Non-pigmented ciliary epithelial cell (primary cell): Measurements from ENCODE around the gene DNLZ.

ENCODE experiments used
- DNase-seq: peaks from one replicate; pipeline ENCODE4 v3.0.0-alpha.2; 2010; ENCODE audit warnings: low read depth

Gene DNLZ

GRCh38 chr9:136376457-136376856, 12.9 kb upstream of the DNLZ start:
- no peak for DNase-seq

- DNase-seq = no peak
These were observed 11.6 kb upstream of the DNLZ start for GRCh38 chr9:136375096-136375495.

- DNase-seq = no peak
These were observed 10.6 kb upstream of the DNLZ start for GRCh38 chr9:136374183-136374575.

- no peak for DNase-seq
These were observed 10.0 kb upstream of the DNLZ start, which contains the start of gene CARD9 for GRCh38 chr9:136373300-136374182. CARD9 (minus strand) TSS chr9:136373669; CDS start chr9:136372078, 1,591 bp downstream.

GRCh38 chr9:136372561-136373299, 9.2 kb upstream of the DNLZ start:
- peak; percentile 15 for DNase-seq

GRCh38 chr9:136372006-136372405, 8.5 kb upstream of the DNLZ start:
- DNase-seq = no peak

- no peak for DNase-seq
These were observed 8.0 kb upstream of the DNLZ start for GRCh38 chr9:136371533-136371880.

- no peak for DNase-seq
These were observed 7.4 kb upstream of the DNLZ start for GRCh38 chr9:136370687-136371532.

- no peak for DNase-seq
These were observed 6.5 kb upstream of the DNLZ start for GRCh38 chr9:136370037-136370436.

- no peak for DNase-seq
These were observed 4.6 kb upstream of the DNLZ start for GRCh38 chr9:136368190-136368589.

GRCh38 chr9:136367296-136368145, 4.0 kb upstream of the DNLZ start:
- no peak for DNase-seq

GRCh38 chr9:136366826-136367225, 3.3 kb upstream of the DNLZ start:
- DNase-seq = no peak

- DNase-seq = no peak
These were observed 2.3 kb upstream of the DNLZ start for GRCh38 chr9:136365775-136366222.

- DNase-seq = no peak
These were observed 1.6 kb upstream of the DNLZ start for GRCh38 chr9:136364942-136365774.

- DNase-seq = no peak
These were observed 605 bp upstream of the DNLZ start for GRCh38 chr9:136363949-136364748.

- DNase-seq = no peak
These were observed 1.1 kb downstream of the DNLZ start for GRCh38 chr9:136362450-136362784.

- DNase-seq = no peak
These were observed 1.6 kb downstream of the DNLZ start for GRCh38 chr9:136361754-136362449.

GRCh38 chr9:136361047-136361753, 2.3 kb downstream of the DNLZ start:
- DNase-seq = no peak
